Endodermal cell (in vitro differentiated cells): ENCODE data around the gene BICD1. TPM values are rescaled to one million over a fixed set of nuclear protein-coding genes. Genes with fewer than 3 reads are reported as not detected.

ENCODE experiments used
- DNase-seq: peaks from one replicate; pipeline ENCODE4 v3.0.0-alpha.2; 2017
- H3K27ac ChIP-seq: 2 replicates; pipeline ENCODE4 v1.5.1; 2013; ENCODE audit warnings: mild to moderate bottlenecking, low read depth, low read length, moderate library complexity
- H3K27me3 ChIP-seq: 2 replicates; pipeline ENCODE4 v1.6.1; 2013; ENCODE audit warnings: mild to moderate bottlenecking, low read length, moderate library complexity; ENCODE audit not compliant: insufficient read depth, control insufficient read depth, poor library complexity, severe bottlenecking
- H3K36me3 ChIP-seq: 2 replicates; pipeline ENCODE4 v1.7.0; 2013; ENCODE audit warnings: mild to moderate bottlenecking, low read length, moderate library complexity; ENCODE audit not compliant: control insufficient read depth, insufficient read depth
- H3K4me1 ChIP-seq: one replicate; pipeline ENCODE4 v1.7.0; 2013; ENCODE audit warnings: low read length; ENCODE audit not compliant: control insufficient read depth, insufficient read depth
- H3K4me3 ChIP-seq: 2 replicates; pipeline ENCODE4 v1.5.1; 2013; ENCODE audit warnings: mild to moderate bottlenecking, low read length, moderate library complexity
- H3K9ac ChIP-seq: 2 replicates; pipeline ENCODE4 v1.6.1; 2013; ENCODE audit warnings: mild to moderate bottlenecking, low read length, moderate library complexity; ENCODE audit not compliant: poor library complexity, severe bottlenecking; ENCODE audit errors: extremely low read depth
- H3K9me3 ChIP-seq: 2 replicates; pipeline ENCODE4 v1.6.1; 2013; ENCODE audit warnings: mild to moderate bottlenecking, low read length, moderate library complexity; ENCODE audit not compliant: control insufficient read depth
- H3K27ac Mint-ChIP-seq: 2 replicates; pipeline ENCODE4 v1.8.0; 2020; ENCODE audit warnings: mixed read lengths
- H3K27me3 Mint-ChIP-seq: 2 replicates; pipeline ENCODE4 v1.8.0; 2021; ENCODE audit warnings: mild to moderate bottlenecking, mixed read lengths; ENCODE audit not compliant: insufficient read depth
- H3K36me3 Mint-ChIP-seq: 2 replicates; pipeline ENCODE4 v1.8.0; 2020; ENCODE audit warnings: low read depth, mixed read lengths
- H3K4me1 Mint-ChIP-seq: 2 replicates; pipeline ENCODE4 v1.8.0; 2020; ENCODE audit warnings: mixed read lengths
- H3K4me3 Mint-ChIP-seq: 2 replicates; pipeline ENCODE4 v1.8.0; 2020; ENCODE audit warnings: mild to moderate bottlenecking, moderate library complexity, mixed read lengths
- H3K9me3 Mint-ChIP-seq: 2 replicates; pipeline ENCODE4 v1.8.0; 2020; ENCODE audit warnings: mild to moderate bottlenecking, mixed read lengths
- WGBS, 2 experiments: methylation state at CpG; one replicate each; pipeline versions ENCODE4 v1.1.5 to v1.1.7; 2013; ENCODE audit warnings: missing lambda C conversion rate in 2 of 2, mixed read lengths in 1 of 2; ENCODE audit not compliant: insufficient coverage in 1 of 2, insufficient read length in 1 of 2; 5-methylcytosine and 5-hydroxymethylcytosine counted together
- total RNA-seq, 2 donors: library from RNA; stranded (reverse); fragmentation: NEBNext Ultra II Directional in 1 of 2; extraction: Animal tissue kit (Norgen Biotek cat#: 25700) in 1 of 2; gene quantifications; 2 replicates in 1 of 2; 3 replicates in 1 of 2; pipeline ENCODE4 v1.2.1, GENCODE V29; 2021
- TF ChIP-seq, protein P1 (sequence below): fragments of 200-600 bp; sonication (generic); conservative IDR thresholded peaks from 2 replicates; pipeline ENCODE4 v1.5.0; 2021; ENCODE audit warnings: antibody characterized with exemption, mild to moderate bottlenecking

The BICD1 gene
- total RNA-seq, 2 donors from 2014 or later = 56.0 to 101 TPM

- TF ChIP-seq, protein P1, sequence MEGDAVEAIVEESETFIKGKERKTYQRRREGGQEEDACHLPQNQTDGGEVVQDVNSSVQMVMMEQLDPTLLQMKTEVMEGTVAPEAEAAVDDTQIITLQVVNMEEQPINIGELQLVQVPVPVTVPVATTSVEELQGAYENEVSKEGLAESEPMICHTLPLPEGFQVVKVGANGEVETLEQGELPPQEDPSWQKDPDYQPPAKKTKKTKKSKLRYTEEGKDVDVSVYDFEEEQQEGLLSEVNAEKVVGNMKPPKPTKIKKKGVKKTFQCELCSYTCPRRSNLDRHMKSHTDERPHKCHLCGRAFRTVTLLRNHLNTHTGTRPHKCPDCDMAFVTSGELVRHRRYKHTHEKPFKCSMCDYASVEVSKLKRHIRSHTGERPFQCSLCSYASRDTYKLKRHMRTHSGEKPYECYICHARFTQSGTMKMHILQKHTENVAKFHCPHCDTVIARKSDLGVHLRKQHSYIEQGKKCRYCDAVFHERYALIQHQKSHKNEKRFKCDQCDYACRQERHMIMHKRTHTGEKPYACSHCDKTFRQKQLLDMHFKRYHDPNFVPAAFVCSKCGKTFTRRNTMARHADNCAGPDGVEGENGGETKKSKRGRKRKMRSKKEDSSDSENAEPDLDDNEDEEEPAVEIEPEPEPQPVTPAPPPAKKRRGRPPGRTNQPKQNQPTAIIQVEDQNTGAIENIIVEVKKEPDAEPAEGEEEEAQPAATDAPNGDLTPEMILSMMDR = no peak
- 86 to 88% methylated on average over 5 to 6 of the region's 6 CpGs for WGBS, 2 experiments
- H3K9me3 ChIP-seq = no peaks in the 10 kb centered on the region
- Mint-ChIP-seq H3K36me3 (peaks cover 16% of the 10 kb centered on the region), H3K27me3 (no peaks in the 10 kb centered on the region), H3K4me3 (no peak overlapping the region), H3K9me3 (no peaks in the 10 kb centered on the region), H3K27ac (peak overlapping the region; percentile 69), H3K4me1 (peaks cover 23% of the 10 kb centered on the region)
- peaks cover 6% of the 10 kb centered on the region for H3K36me3 ChIP-seq
- peak overlapping the region; percentile 16 for H3K27ac ChIP-seq
- H3K27me3 ChIP-seq = no peaks in the 10 kb centered on the region
- DNase-seq = peak; percentile 56
- no peak overlapping the region for H3K4me3 ChIP-seq
- no peak overlapping the region for H3K9ac ChIP-seq
- H3K4me1 ChIP-seq = no peaks in the 10 kb centered on the region
Measured at GRCh38 chr12:32178341-32179010, 71.8 kb downstream of the BICD1 start.

GRCh38 chr12:32179011-32179395 lies 72.4 kb downstream of the BICD1 start:
- Mint-ChIP-seq H3K4me3 (no peak overlapping the region), H3K4me1 (peaks cover 23% of the 10 kb centered on the region), H3K27me3 (no peaks in the 10 kb centered on the region), H3K9me3 (no peaks in the 10 kb centered on the region), H3K27ac (peak overlapping the region; percentile 69), H3K36me3 (peaks cover 21% of the 10 kb centered on the region)
- TF ChIP-seq, protein P1 = peak; percentile 33
- H3K4me3 ChIP-seq = no peak overlapping the region
- no peaks in the 10 kb centered on the region for H3K27me3 ChIP-seq
- no peak for DNase-seq
- no peaks in the 10 kb centered on the region for H3K9me3 ChIP-seq
- H3K27ac ChIP-seq = no peak overlapping the region
- no peaks in the 10 kb centered on the region for H3K4me1 ChIP-seq
- H3K9ac ChIP-seq = no peak overlapping the region
- WGBS, 2 experiments = 76% methylated on average over 6 of the region's 6 CpGs; no CpG with 5 or more reads in 1 of the 2 experiments
- peaks cover 8% of the 10 kb centered on the region for H3K36me3 ChIP-seq

DNA sequence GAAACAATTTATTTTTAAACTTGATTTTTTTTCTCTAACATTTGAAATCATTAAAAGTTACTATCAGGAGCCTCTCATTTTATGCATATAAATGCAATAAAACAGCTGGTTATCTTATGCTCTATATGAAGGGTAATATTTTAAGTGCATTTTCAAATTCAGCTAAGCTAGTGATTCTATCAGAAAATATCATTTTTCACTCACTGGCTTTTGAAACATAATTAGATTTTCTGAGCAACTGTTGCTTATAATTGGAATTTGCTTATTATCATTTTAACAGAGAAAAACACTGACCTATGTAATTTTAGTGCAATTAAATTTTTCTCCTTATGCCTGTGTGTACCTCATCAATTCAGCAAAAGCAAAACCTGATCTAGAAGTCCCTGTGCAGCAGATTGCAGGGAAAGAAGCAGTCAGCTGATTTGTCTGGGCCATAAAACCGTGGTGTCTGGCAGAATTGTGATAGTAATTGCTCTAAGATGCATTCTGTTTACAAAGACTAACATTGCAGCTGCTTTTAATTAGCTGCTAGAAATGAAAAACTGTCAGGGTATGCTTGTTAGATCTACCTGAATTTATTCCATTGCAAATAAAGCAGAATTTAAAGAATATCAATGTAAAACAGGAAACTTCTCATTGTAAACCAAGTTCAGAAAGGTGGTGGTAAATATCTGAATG lies 75.0 kb downstream of the BICD1 start:
- DNase-seq = no peak
- no peaks in the 10 kb centered on the region for H3K27me3 ChIP-seq
- H3K4me1 Mint-ChIP-seq = peaks cover 24% of the 10 kb centered on the region
- H3K36me3 Mint-ChIP-seq = peaks cover 19% of the 10 kb centered on the region
- H3K27ac ChIP-seq = no peak overlapping the region
- no peak overlapping the region for H3K27ac Mint-ChIP-seq
- H3K9me3 Mint-ChIP-seq = no peaks in the 10 kb centered on the region
- peaks cover 3% of the 10 kb centered on the region for H3K36me3 ChIP-seq
- no peaks in the 10 kb centered on the region for H3K27me3 Mint-ChIP-seq
- no peaks in the 10 kb centered on the region for H3K9me3 ChIP-seq
- WGBS, 2 experiments = 90 to 91% methylated on average over 1 of the region's 1 CpG
- H3K4me1 ChIP-seq = no peaks in the 10 kb centered on the region
- TF ChIP-seq, protein P1 = no peak
- H3K4me3 ChIP-seq = no peak overlapping the region
- no peak overlapping the region for H3K4me3 Mint-ChIP-seq
- H3K9ac ChIP-seq = no peak overlapping the region
